Activated T-helper 1 cell treated with anti-CD3 and anti-CD28 coated beads, Interleukin-12 subunit alpha, Interleukin-12 subunit beta, Interleukin-2, Interleukin-4 antibody, amounts not matched to agents 30 ng/mL and 10 ng/mL and 1 ng/mL, durations not matched to agents 14 hours and 24 hours and 36 hours (primary cell): ENCODE results near the gene RALGPS1. TPM values are rescaled to one million over a fixed set of nuclear protein-coding genes. Genes with fewer than 3 reads are reported as not detected.
"Not testable (repeated sequence)": the region's sequence is repeated elsewhere in the genome, so short reads cannot be mapped to it uniquely, and the experiment has no call there.

Source experiments
- DNase-seq: peaks from one replicate; pipeline ENCODE4 v3.0.0; 2021; ENCODE audit warnings: low spot score
- H3K27ac Mint-ChIP-seq: one replicate; pipeline ENCODE4 v1.8.0; 2021; ENCODE audit warnings: mild to moderate bottlenecking, mixed read lengths
- H3K27me3 Mint-ChIP-seq: one replicate; pipeline ENCODE4 v1.8.0; 2022; ENCODE audit warnings: mild to moderate bottlenecking, moderate library complexity, mixed read lengths; ENCODE audit not compliant: insufficient read depth
- H3K36me3 Mint-ChIP-seq: one replicate; pipeline ENCODE4 v1.8.0; 2021; ENCODE audit warnings: low read depth, mixed read lengths
- H3K4me1 Mint-ChIP-seq: one replicate; pipeline ENCODE4 v1.8.0; 2021; ENCODE audit warnings: low read depth, mixed read lengths
- H3K4me3 Mint-ChIP-seq: one replicate; pipeline ENCODE4 v1.8.0; 2021; ENCODE audit warnings: mild to moderate bottlenecking, moderate library complexity, mixed read lengths
- H3K9me3 Mint-ChIP-seq: one replicate; pipeline ENCODE4 v1.8.0; 2021; ENCODE audit warnings: mixed read lengths
- intact Hi-C: fragments of 100-400 bp; cut with micrococcal nuclease; formaldehyde crosslinking; loops from one replicate; pipeline ENCODE4 v1.15.1; 2024
- total RNA-seq: library from RNA; stranded (reverse); gene quantifications from 2 replicates; pipeline ENCODE4 v1.2.3, GENCODE V29; 2022

Gene RALGPS1
- total RNA-seq, 1 donor from 2014 or later = 1.4 TPM

- peaks cover 32% of the 10 kb centered on the region for H3K4me1 Mint-ChIP-seq
- intact Hi-C loops = no loop called here
- H3K4me3 Mint-ChIP-seq = no peak overlapping the region
- no peaks in the 10 kb centered on the region for H3K9me3 Mint-ChIP-seq
- H3K27ac Mint-ChIP-seq = no peak overlapping the region
- no peaks in the 10 kb centered on the region for H3K36me3 Mint-ChIP-seq
- no peak for DNase-seq
- H3K27me3 Mint-ChIP-seq = peaks cover 4% of the 10 kb centered on the region
Measured at GRCh38 chr9:127166111-127166510, 251.5 kb downstream of the RALGPS1 start.

GRCh38 chr9:127166651-127167524 is 252.3 kb downstream of the RALGPS1 start:
- DNase-seq = no peak
- Mint-ChIP-seq H3K4me3 (no peak overlapping the region), H3K36me3 (no peaks in the 10 kb centered on the region), H3K27ac (no peak overlapping the region), H3K27me3 (peaks cover 4% of the 10 kb centered on the region), H3K4me1 (peaks cover 27% of the 10 kb centered on the region), H3K9me3 (no peaks in the 10 kb centered on the region)
- intact Hi-C loops = no loop called here

GRCh38 chr9:127167560-127168326 is 253.2 kb downstream of the RALGPS1 start:
- Mint-ChIP-seq H3K36me3 (no peaks in the 10 kb centered on the region), H3K9me3 (no peaks in the 10 kb centered on the region), H3K27me3 (peaks cover 8% of the 10 kb centered on the region), H3K4me3 (no peak overlapping the region), H3K27ac (no peak overlapping the region), H3K4me1 (peaks cover 19% of the 10 kb centered on the region)
- intact Hi-C loops = no loop called here
- DNase-seq = no peak

DNA sequence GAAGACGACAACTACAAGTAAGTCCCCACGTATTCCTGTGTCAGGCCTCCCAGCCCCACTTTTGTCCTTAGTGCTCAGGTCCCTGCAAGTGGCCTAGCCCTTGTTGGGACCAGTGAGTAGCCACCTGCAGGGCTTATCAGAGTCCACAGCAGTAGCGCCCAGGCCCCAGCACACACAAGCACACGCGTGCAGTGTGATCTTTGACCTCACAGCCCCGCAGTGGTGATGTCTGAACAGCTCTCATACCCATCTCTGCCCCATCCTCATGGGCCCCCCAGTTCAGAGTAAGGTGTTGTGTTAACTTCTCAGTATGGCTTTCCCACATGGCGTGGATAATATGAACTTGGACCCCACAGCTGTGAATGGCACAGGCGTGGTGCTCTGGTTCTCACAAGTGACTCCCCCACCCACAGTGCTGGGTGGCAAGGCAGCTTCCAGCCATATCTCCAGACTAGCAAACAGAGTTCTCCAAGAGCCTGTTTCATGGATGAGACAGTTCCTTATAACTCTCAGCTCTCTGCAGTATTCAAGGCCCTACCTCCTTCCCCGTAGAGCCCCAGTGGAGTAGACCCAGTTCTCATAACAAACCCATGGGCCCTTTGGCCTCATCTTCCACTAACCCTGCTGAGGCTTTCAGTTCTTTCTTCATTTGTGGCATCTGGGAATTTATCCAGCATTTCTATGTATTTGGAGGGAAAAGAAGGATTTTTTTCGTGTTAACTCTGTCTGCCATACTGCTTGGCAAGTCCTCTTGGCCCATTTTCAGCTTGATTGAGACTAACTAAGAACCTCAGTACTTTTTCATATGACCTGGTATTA is 254.4 kb downstream of the RALGPS1 start:
- peaks cover 11% of the 10 kb centered on the region for H3K27me3 Mint-ChIP-seq
- H3K9me3 Mint-ChIP-seq = no peaks in the 10 kb centered on the region
- H3K4me3 Mint-ChIP-seq = no peak overlapping the region
- no peak for DNase-seq
- no peaks in the 10 kb centered on the region for H3K36me3 Mint-ChIP-seq
- intact Hi-C loops = no loop called here
- no peak overlapping the region for H3K27ac Mint-ChIP-seq
- peaks cover 6% of the 10 kb centered on the region for H3K4me1 Mint-ChIP-seq

DNA sequence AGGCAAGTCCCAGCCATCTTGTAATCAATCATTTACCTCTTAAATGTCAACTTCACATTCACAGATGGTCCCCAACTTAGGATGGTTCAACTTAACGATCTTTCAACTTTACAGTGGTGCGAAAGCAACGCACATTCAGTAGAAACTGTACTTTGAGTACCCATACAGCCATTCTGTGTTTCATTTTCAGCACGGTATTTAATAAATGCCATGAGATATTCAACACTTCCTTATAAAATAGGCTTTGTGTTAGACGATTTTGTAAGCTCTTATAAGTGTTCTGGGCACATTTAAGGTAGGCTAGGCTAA is 254.9 kb downstream of the RALGPS1 start:
- Mint-ChIP-seq H3K4me1 (peaks cover 5% of the 10 kb centered on the region), H3K36me3 (no peaks in the 10 kb centered on the region), H3K4me3 (no peak overlapping the region), H3K27me3 (peaks cover 11% of the 10 kb centered on the region), H3K9me3 (no peaks in the 10 kb centered on the region), H3K27ac (no peak overlapping the region)
- no peak for DNase-seq
- intact Hi-C loops = no loop called here

- Mint-ChIP-seq H3K27ac (no peak overlapping the region), H3K36me3 (no peaks in the 10 kb centered on the region), H3K4me3 (no peak overlapping the region), H3K4me1 (peaks cover 5% of the 10 kb centered on the region), H3K9me3 (no peaks in the 10 kb centered on the region), H3K27me3 (peaks cover 11% of the 10 kb centered on the region)
- no peak for DNase-seq
- intact Hi-C loops = no loop called here
Measured at GRCh38 chr9:127170103-127170502, 255.5 kb downstream of the RALGPS1 start.

DNA sequence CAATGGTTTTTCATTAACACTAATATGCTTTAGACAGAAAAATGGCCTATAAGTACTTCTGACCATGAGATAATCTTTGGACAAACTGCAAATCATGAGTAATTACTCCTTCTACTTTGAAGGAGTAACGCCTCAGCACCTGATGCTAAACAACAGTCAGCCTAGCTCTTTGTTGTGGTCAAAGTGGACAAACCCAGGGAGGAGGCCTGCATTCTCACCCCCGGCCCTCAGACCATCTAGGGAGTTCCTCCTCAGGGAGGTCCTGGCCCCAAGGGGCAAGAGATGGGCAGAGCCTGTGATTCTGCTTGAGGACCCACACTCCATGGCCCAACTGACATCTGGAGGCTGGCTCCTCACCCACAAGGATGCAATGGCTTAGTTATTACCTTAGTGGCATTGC is 256.1 kb downstream of the RALGPS1 start:
- intact Hi-C loops = no loop called here
- H3K4me3 Mint-ChIP-seq = no peak overlapping the region
- H3K4me1 Mint-ChIP-seq = peaks cover 5% of the 10 kb centered on the region
- no peaks in the 10 kb centered on the region for H3K9me3 Mint-ChIP-seq
- no peak for DNase-seq
- no peaks in the 10 kb centered on the region for H3K36me3 Mint-ChIP-seq
- no peak overlapping the region for H3K27ac Mint-ChIP-seq
- H3K27me3 Mint-ChIP-seq = peaks cover 11% of the 10 kb centered on the region

DNA sequence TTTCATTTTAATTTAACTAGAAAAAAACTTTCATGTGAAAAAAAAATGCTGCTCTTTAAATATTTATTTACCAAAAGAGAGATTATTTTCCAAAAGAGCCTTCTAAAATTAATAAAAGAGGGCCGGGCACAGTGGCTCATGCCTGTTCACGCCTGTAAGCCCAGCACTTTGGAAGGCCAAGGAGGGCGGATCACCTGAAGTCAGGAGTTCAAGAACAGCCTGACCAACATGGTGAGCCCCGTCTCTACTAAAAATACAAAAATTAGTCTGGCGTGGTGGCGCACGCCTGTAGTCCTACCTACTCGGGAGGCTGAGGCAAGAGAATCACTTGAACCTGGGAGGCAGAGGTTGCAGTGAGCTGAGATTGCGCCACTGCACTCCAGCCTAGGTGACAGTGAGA is 256.8 kb downstream of the RALGPS1 start:
- H3K4me3 Mint-ChIP-seq, H3K4me1 Mint-ChIP-seq, H3K36me3 Mint-ChIP-seq, intact Hi-C loops, DNase-seq, H3K9me3 Mint-ChIP-seq, H3K27ac Mint-ChIP-seq: not testable (repeated sequence)
- H3K27me3 Mint-ChIP-seq = peaks cover 11% of the 10 kb centered on the region

GRCh38 chr9:127172066-127172707 is 257.6 kb downstream of the RALGPS1 start:
- H3K9me3 Mint-ChIP-seq = no peaks in the 10 kb centered on the region
- no peaks in the 10 kb centered on the region for H3K36me3 Mint-ChIP-seq
- intact Hi-C loops = no loop called here
- no peaks in the 10 kb centered on the region for H3K4me1 Mint-ChIP-seq
- H3K4me3 Mint-ChIP-seq = no peak overlapping the region
- DNase-seq = no peak
- H3K27ac Mint-ChIP-seq = no peak overlapping the region
- H3K27me3 Mint-ChIP-seq = peaks cover 9% of the 10 kb centered on the region

- Mint-ChIP-seq H3K9me3 (no peaks in the 10 kb centered on the region), H3K27ac (no peak overlapping the region), H3K4me1 (no peaks in the 10 kb centered on the region), H3K4me3 (no peak overlapping the region), H3K36me3 (no peaks in the 10 kb centered on the region), H3K27me3 (peaks cover 9% of the 10 kb centered on the region)
- no peak for DNase-seq
- intact Hi-C loops = no loop called here
Measured at GRCh38 chr9:127173063-127173462, 258.5 kb downstream of the RALGPS1 start.

GRCh38 chr9:127174386-127175318 is 260.1 kb downstream of the RALGPS1 start:
- intact Hi-C loops = no loop called here
- Mint-ChIP-seq H3K27ac (no peak overlapping the region), H3K9me3 (no peaks in the 10 kb centered on the region), H3K4me3 (no peak overlapping the region), H3K4me1 (no peaks in the 10 kb centered on the region), H3K36me3 (no peaks in the 10 kb centered on the region), H3K27me3 (peaks cover 9% of the 10 kb centered on the region)
- no peak for DNase-seq

GRCh38 chr9:127175319-127175715 is 260.7 kb downstream of the RALGPS1 start:
- H3K4me1 Mint-ChIP-seq = no peaks in the 10 kb centered on the region
- no peak for DNase-seq
- intact Hi-C loops = no loop called here
- H3K27ac Mint-ChIP-seq = no peak overlapping the region
- no peaks in the 10 kb centered on the region for H3K9me3 Mint-ChIP-seq
- peaks cover 6% of the 10 kb centered on the region for H3K27me3 Mint-ChIP-seq
- H3K36me3 Mint-ChIP-seq = no peaks in the 10 kb centered on the region
- no peak overlapping the region for H3K4me3 Mint-ChIP-seq
